Transverse colon (tissue), 4 donors: ENCODE measurements around the gene ANP32A. TPM values are rescaled to one million over a fixed set of nuclear protein-coding genes. Genes with fewer than 3 reads are reported as not detected.
A peak's percentile ranks its signal among the peaks of the same experiment; 100 is the strongest.

Experiments
- DNase-seq: peaks from one replicate; pipeline ENCODE4 v3.0.0-alpha.2; 2019
- H3K27ac ChIP-seq, 4 donors: fragments of 200-600 bp; sonication (generic); 2 replicates each; pipeline ENCODE4 v1.5.1; 2016 to 2018; ENCODE audit warnings: inconsistent platforms in 4 of 4
- H3K27me3 ChIP-seq: fragments of 200-600 bp; sonication (generic); 2 replicates; pipeline ENCODE4 v1.5.1; 2017; ENCODE audit warnings: inconsistent platforms
- H3K36me3 ChIP-seq, 4 donors: fragments of 200-600 bp; sonication (generic); 2 replicates each; pipeline ENCODE4 v1.5.1; 2017 to 2019; ENCODE audit warnings: inconsistent platforms in 4 of 4
- H3K4me1 ChIP-seq, 4 donors: fragments of 200-600 bp; sonication (generic); 2 replicates each; pipeline ENCODE4 v1.5.1; 2017 to 2020; ENCODE audit warnings: inconsistent platforms in 4 of 4
- H3K4me3 ChIP-seq, 4 donors: fragments of 200-600 bp; sonication (generic); 1 replicate in 1 of 4; 2 replicates in 3 of 4; pipeline versions ENCODE4 v1.5.1 to v1.6.1; 2017 to 2019; ENCODE audit warnings: inconsistent platforms in 4 of 4
- H3K9me3 ChIP-seq, 2 donors: fragments of 200-600 bp; sonication (generic); 2 replicates each; pipeline ENCODE4 v1.5.1; 2017 to 2019; ENCODE audit warnings: inconsistent platforms in 2 of 2
- EP300 ChIP-seq: sonication (generic); formaldehyde crosslinking; IDR thresholded peaks from one replicate; pipeline ENCODE4 v1.6.1; 2017; ENCODE audit warnings: antibody characterized with exemption, low read depth
- POLR2A ChIP-seq: fragments of 450-650 bp; IDR thresholded peaks from one replicate; pipeline ENCODE4 v1.6.1; 2016; ENCODE audit warnings: antibody characterized with exemption, mild to moderate bottlenecking, moderate library complexity
- POLR2AphosphoS5 ChIP-seq, 3 donors: sonication (generic); formaldehyde crosslinking; IDR thresholded peaks; one replicate each; pipeline ENCODE4 v1.6.1; 2016; ENCODE audit warnings: antibody characterized with exemption in 3 of 3
- WGBS, 2 donors: methylation state at CpG; one replicate each; pipeline ENCODE4 v1.1.5; 2018; ENCODE audit warnings: low coverage in 1 of 2; 5-methylcytosine and 5-hydroxymethylcytosine counted together
- in situ Hi-C, 4 donors: fragments of 200-750 bp; cut with MboI; loops; one replicate each; pipeline versions ENCODE4 v1.15.0 to v1.15.1; 2017; ENCODE audit warnings: low sequenced_read_pairs in 3 of 4, low pct_ligation_motif_present in 1 of 4, low pct_unique_long_range_greater_than_20kb in 1 of 4
- intact Hi-C: fragments of 100-400 bp; cut with DNase I; formaldehyde crosslinking; loops from one replicate; pipeline ENCODE4 v1.15.1; 2023; ENCODE audit warnings: low total_unique reads
- total RNA-seq, 4 donors: library from RNA; depleted of rRNA; stranded (reverse); fragments of >200 nt; gene quantifications; one replicate each; pipeline ENCODE4 v1.1.0, GENCODE V29; 2016
- TF ChIP-seq, protein P1 (sequence below), 5 experiments: fragments of 200-600 bp in 3 of 5; fragments of 450-650 bp in 2 of 5; sonication (generic) in 3 of 5; IDR thresholded peaks; 1 replicate in 2 of 5; 2 replicates in 3 of 5; pipeline ENCODE4 v1.5.1; 2016 to 2017; ENCODE audit warnings: antibody characterized with exemption in 5 of 5, inconsistent platforms in 3 of 5, mild to moderate bottlenecking in 2 of 5, moderate library complexity in 1 of 5

ANP32A gene
- total RNA-seq, 4 donors from 2014 or later, result 23.9 to 92.7 (median 69.4) TPM

DNA sequence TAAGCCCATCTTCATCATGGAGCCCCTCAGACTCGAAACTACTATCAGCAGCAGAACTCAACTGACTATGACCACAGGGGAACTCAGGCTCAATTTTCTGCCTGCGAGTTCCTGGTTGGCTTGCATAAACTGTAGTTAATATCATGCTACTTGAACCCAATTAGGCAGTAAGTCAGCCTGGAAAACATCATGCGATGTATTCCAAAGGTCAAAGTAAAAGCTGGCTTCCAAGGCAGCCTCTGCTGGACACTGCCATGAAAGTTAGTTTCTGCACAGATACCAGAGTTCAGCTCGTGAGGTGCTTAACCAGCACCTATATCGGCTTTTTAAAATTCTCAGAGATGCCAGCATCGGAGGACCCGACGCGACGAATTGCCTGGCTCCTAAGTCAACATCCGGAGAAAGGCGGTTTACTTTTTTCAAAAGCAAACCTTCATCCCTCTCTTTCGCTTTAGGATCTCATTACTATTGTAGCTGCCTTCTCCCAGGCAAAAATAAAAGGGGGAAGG lies 3.8 kb downstream of the ANP32A start:
- DNase-seq, result peak; percentile 55
- Histone ChIP-seq H3K27me3 (no peaks in the 10 kb centered on the region), H3K9me3 (no peaks in the 10 kb centered on the region), H3K27ac (peak overlapping the region; percentile 97 to 100 (median 99)), H3K36me3 (no peaks in the 10 kb centered on the region), H3K4me3 (peak overlapping the region; percentile 80 to 98 (median 82)), H3K4me1 (peaks cover 19 to 45% (median 35%) of the 10 kb centered on the region in 4 donors)
- 2 to 4% methylated on average over 9 to 13 of the region's 13 CpGs for WGBS, 2 donors
- in situ Hi-C loops, result no loop called here
- TF ChIP-seq, protein P1, sequence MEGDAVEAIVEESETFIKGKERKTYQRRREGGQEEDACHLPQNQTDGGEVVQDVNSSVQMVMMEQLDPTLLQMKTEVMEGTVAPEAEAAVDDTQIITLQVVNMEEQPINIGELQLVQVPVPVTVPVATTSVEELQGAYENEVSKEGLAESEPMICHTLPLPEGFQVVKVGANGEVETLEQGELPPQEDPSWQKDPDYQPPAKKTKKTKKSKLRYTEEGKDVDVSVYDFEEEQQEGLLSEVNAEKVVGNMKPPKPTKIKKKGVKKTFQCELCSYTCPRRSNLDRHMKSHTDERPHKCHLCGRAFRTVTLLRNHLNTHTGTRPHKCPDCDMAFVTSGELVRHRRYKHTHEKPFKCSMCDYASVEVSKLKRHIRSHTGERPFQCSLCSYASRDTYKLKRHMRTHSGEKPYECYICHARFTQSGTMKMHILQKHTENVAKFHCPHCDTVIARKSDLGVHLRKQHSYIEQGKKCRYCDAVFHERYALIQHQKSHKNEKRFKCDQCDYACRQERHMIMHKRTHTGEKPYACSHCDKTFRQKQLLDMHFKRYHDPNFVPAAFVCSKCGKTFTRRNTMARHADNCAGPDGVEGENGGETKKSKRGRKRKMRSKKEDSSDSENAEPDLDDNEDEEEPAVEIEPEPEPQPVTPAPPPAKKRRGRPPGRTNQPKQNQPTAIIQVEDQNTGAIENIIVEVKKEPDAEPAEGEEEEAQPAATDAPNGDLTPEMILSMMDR (IDR thresholded peaks at IDR 0.05), result no peak
- TF ChIP-seq POLR2AphosphoS5 (IDR thresholded peaks at IDR 0.05), result peak; percentile 11 to 69 (median 68)
- intact Hi-C loops, result no loop called here

DNA sequence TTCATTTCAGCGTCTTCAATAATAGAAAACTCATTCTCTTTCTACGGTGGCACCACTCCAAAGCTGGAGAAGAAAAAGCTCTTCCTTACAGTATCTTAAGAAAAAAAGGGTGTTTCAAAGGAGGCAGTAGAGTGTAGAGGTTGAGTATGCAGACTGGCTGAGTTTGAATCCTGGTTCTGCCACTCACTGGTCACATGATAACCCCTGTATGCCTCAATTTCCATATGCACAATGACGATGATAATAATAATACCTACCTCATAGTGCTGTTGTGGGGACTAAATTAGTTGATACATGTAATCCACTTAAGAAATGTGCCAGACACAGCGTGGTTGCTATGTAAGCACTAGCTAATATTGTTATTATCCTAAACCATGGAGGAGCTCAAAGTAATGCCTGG lies 4.5 kb downstream of the ANP32A start:
- no peak for DNase-seq
- Histone ChIP-seq H3K4me1 (peaks cover 19 to 42% (median 33%) of the 10 kb centered on the region in 4 donors), H3K9me3 (no peaks in the 10 kb centered on the region), H3K27me3 (no peaks in the 10 kb centered on the region), H3K4me3 (peak overlapping the region in 1 of 4 donors; percentile 81), H3K36me3 (no peaks in the 10 kb centered on the region), H3K27ac (peak overlapping the region; percentile 97 to 100 (median 99))
- no peak for TF ChIP-seq EP300
- TF ChIP-seq, protein P1 (IDR thresholded peaks at IDR 0.05), result no peak
- TF ChIP-seq POLR2A, result no peak
- TF ChIP-seq POLR2AphosphoS5 (IDR thresholded peaks at IDR 0.05), result no peak
- in situ Hi-C loops (no loop called here), intact Hi-C loops (no loop called here)
- WGBS, 2 donors, result 44 to 62% methylated on average over 2 to 4 of the region's 4 CpGs

DNA sequence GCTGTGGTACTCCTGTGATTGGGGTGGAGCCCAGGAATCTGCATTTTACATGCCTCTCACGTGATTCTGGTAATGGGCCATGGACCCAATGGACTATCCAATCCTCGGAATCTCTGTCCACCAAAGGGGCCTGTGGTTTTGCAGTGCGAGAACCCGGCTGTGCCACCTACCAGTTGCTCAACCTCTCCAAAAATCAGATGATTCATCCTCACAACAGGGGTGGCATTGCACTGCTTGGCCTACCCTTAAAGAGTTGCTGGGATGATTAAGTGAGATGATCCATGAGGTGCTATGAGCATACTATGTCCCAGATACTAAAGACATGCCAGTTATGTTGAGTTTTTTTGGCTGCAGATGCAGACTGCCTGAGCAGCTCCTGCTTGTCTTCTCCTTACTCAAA lies 5.1 kb downstream of the ANP32A start:
- intact Hi-C loops, result no loop called here
- no peak for DNase-seq
- Histone ChIP-seq H3K9me3 (no peaks in the 10 kb centered on the region), H3K27me3 (no peaks in the 10 kb centered on the region), H3K36me3 (no peaks in the 10 kb centered on the region), H3K27ac (peak overlapping the region in 3 of 4 donors; percentile 99 to 100 (median 99)), H3K4me1 (peaks cover 19 to 42% (median 33%) of the 10 kb centered on the region in 4 donors), H3K4me3 (no peak overlapping the region)
- 63% methylated on average over 4 of the region's 4 CpGs; no CpG with 5 or more reads in 1 of the 2 donors for WGBS, 2 donors
- in situ Hi-C loops, result no loop called here
- TF ChIP-seq EP300, result no peak
- TF ChIP-seq, protein P1 (IDR thresholded peaks at IDR 0.05), result no peak
- TF ChIP-seq POLR2AphosphoS5 (IDR thresholded peaks at IDR 0.05), result no peak
- no peak for TF ChIP-seq POLR2A

DNA sequence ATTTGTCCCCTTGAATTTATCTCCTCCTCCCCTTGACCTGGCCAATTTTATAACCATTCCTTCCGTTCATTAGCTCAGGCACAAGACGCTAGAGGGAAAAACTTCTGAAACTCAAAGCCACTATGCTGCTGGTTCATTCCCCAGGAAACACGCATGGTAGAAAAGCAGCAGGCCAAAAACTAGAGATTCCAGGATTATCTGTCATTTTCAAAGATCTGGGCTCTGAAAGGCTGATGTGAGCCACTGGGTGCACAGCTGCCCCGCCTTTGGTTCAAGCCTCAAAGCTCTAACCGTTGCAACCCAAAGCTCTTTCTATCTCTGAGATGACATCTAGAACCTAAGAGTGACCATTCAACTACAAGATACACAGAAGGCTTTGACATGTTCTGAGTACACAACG lies 6.1 kb downstream of the ANP32A start:
- Histone ChIP-seq H3K27me3 (no peaks in the 10 kb centered on the region), H3K4me1 (peaks cover 19 to 42% (median 33%) of the 10 kb centered on the region in 4 donors), H3K27ac (peak overlapping the region in 1 of 4 donors; percentile 48), H3K36me3 (no peaks in the 10 kb centered on the region), H3K9me3 (no peaks in the 10 kb centered on the region), H3K4me3 (no peak overlapping the region)
- in situ Hi-C loops (no loop called here), intact Hi-C loops (no loop called here)
- TF ChIP-seq POLR2AphosphoS5 (IDR thresholded peaks at IDR 0.05) (no peak), POLR2A (no peak), EP300 (no peak)
- TF ChIP-seq, protein P1 (IDR thresholded peaks at IDR 0.05), result no peak
- WGBS, 2 donors, result 85 to 100% methylated on average over 1 to 6 of the region's 6 CpGs
- no peak for DNase-seq
